ENCODE data around the gene ACTN4. TPM values are rescaled to one million over a fixed set of nuclear protein-coding genes. Genes with fewer than 3 reads are reported as not detected.

The ACTN4 gene
- total RNA-seq, 1 experiment from 2014 or later = 1,233 TPM

DNA sequence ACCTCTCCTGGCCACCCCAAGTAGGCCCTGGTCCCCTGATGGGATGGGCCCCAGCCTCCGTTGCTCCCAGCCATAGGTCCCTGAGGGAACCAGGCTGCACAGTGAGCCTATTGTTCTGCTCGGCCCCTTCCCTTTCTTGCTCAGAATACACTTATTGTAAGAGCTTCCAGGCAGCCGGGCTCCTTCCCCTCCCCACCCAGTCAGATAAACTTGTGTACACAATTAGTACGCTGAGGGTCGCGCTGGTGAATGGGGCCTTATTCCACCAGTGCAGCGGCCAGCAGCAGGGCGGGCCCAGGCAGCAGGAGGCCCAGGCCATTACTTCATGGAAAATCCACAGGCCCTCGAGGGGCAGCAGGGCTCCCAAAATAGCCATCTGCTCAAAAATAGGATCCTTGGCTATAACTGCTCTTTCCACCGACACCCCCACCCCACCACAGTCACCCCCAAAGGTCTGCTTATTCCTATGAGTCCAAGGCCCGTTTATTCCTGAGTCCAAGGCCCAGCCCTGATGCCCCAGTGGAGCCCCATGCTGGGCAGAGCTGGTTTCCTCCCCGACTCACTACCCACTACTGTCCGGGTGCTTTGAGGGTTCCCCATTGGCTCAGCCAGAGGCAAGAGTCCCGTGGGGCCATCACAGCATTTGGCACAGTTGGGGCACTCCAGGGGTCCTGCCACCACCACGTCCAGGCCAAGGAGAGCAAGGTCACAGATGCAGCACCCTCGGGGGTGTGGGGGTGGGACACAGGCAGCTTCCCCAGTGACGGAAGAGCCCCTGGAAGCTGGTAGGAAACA lies 74.7 kb downstream of the ACTN4 start:
- no TSS peak for BruUV-seq (replicated peaks)
- ChIA-PET CTCF (no interaction called here), POLR2A (ENCODE audit: unreplicated experiment) (no interaction called here)
- TF ChIP-seq EZH2 (IDR thresholded peaks at IDR 0.05; ENCODE audit: low read depth) = no peak
- TF ChIP-seq, protein P1, sequence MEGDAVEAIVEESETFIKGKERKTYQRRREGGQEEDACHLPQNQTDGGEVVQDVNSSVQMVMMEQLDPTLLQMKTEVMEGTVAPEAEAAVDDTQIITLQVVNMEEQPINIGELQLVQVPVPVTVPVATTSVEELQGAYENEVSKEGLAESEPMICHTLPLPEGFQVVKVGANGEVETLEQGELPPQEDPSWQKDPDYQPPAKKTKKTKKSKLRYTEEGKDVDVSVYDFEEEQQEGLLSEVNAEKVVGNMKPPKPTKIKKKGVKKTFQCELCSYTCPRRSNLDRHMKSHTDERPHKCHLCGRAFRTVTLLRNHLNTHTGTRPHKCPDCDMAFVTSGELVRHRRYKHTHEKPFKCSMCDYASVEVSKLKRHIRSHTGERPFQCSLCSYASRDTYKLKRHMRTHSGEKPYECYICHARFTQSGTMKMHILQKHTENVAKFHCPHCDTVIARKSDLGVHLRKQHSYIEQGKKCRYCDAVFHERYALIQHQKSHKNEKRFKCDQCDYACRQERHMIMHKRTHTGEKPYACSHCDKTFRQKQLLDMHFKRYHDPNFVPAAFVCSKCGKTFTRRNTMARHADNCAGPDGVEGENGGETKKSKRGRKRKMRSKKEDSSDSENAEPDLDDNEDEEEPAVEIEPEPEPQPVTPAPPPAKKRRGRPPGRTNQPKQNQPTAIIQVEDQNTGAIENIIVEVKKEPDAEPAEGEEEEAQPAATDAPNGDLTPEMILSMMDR (conservative IDR thresholded peaks at IDR 0.05) = no peak
- Histone ChIP-seq H3K27me3 (ENCODE audit: insufficient read depth, low read depth) (no peaks in the 10 kb centered on the region), H4K20me1 (ENCODE audit: insufficient read depth) (peaks cover 5% of the 10 kb centered on the region; the same call in 1 of the 2 replicates), H3K4me1 (replicated peaks; ENCODE audit: insufficient read depth) (peaks cover 11% of the 10 kb centered on the region), H3K4me2 (no peak overlapping the region), H2AFZ (no peak overlapping the region), H3F3A (ENCODE audit: insufficient read depth, low read depth) (peaks cover 68% of the 10 kb centered on the region), H3K27ac (no peak overlapping the region), H3K9me2 (ENCODE audit: insufficient read depth) (no peaks in the 10 kb centered on the region), H3K9me3 (ENCODE audit: insufficient read depth, low read depth) (no peaks in the 10 kb centered on the region), H3K4me3 (no peak overlapping the region), H3K79me2 (ENCODE audit: low read depth) (peaks cover 19% of the 10 kb centered on the region; the same call in 1 of the 2 replicates), H3K36me3 (ENCODE audit: low read depth) (peaks cover 59% of the 10 kb centered on the region)
- intact Hi-C loops (cut with micrococcal nuclease; ENCODE audit: unreplicated experiment) = no loop called here
- no peak for DNase-seq

DNA sequence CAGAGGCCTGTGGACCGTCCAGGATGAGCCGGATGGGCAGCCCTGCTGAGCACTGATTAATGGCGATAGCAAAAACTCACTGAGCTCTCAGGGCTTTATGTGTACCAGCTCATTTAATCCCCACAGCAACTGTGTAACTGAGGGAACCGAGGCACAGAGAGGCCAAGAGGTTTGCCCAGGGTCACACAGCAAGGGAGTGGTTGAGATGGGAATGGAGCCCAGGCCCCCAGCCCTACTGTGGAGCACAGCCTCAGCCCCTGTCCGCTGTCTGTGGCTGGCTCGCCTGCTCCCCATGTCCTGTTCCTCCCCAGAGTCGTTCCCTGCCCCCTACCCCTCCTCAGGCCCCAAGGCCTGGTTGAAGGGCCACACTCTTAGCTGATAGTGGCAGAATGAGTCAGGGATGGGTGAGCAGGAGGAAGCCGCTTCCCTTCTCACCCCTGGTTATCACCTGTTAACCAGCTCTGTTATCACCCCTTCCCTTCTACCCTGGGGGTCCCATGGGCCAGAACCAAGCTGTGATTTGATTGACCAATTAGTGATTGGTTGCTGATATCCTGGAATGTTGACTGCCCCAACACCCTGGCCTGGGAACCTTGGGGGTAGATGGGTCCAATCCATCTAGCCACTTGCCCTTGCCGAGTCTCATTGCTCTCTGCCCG lies 75.6 kb downstream of the ACTN4 start:
- Histone ChIP-seq H3K4me3 (no peak overlapping the region), H2AFZ (no peak overlapping the region), H4K20me1 (ENCODE audit: insufficient read depth) (peaks cover 5% of the 10 kb centered on the region; the same call in 1 of the 2 replicates), H3K4me2 (no peak overlapping the region), H3F3A (ENCODE audit: insufficient read depth, low read depth) (peaks cover 74% of the 10 kb centered on the region), H3K27me3 (ENCODE audit: insufficient read depth, low read depth) (no peaks in the 10 kb centered on the region), H3K27ac (no peak overlapping the region), H3K9me2 (ENCODE audit: insufficient read depth) (no peaks in the 10 kb centered on the region), H3K9me3 (ENCODE audit: insufficient read depth, low read depth) (no peaks in the 10 kb centered on the region), H3K36me3 (ENCODE audit: low read depth) (peaks cover 51% of the 10 kb centered on the region), H3K79me2 (ENCODE audit: low read depth) (peaks cover 19% of the 10 kb centered on the region; the same call in 1 of the 2 replicates), H3K4me1 (replicated peaks; ENCODE audit: insufficient read depth) (peaks cover 11% of the 10 kb centered on the region)
- POLR2A ChIA-PET (ENCODE audit: unreplicated experiment) = no interaction called here
- no TSS peak for BruUV-seq (replicated peaks)
- no peak for DNase-seq
- TF ChIP-seq EZH2 (IDR thresholded peaks at IDR 0.05; ENCODE audit: low read depth) = no peak
- TF ChIP-seq, protein P1 (conservative IDR thresholded peaks at IDR 0.05) = no peak
- intact Hi-C loops (cut with micrococcal nuclease; ENCODE audit: unreplicated experiment) = no loop called here
- CTCF ChIA-PET = interaction anchor here (0.8 kb wide), 1 partner anchor 9 kb away, joined by 10 read pairs; no protein-coding TSS in a partner anchor

DNA sequence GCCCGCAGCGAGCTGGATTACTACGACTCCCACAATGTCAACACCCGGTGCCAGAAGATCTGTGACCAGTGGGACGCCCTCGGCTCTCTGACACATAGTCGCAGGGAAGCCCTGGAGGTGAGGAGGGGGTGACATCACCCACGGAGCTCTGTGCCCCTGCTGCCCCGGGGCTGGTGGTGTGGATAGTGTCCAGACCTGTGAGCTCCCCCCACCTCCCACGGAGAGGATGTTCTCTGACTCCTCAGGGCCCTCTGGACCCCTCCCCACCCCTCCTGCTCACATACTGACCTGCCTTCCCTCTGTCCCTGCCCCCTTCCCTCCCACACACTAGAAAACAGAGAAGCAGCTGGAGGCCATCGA lies 76.1 kb downstream of the ACTN4 start:
- Histone ChIP-seq H3K4me3 (no peak overlapping the region), H3K4me2 (no peak overlapping the region), H3K4me1 (replicated peaks; ENCODE audit: insufficient read depth) (peaks cover 11% of the 10 kb centered on the region), H3K36me3 (ENCODE audit: low read depth) (peaks cover 45% of the 10 kb centered on the region), H3F3A (ENCODE audit: insufficient read depth, low read depth) (peaks cover 74% of the 10 kb centered on the region), H3K27me3 (ENCODE audit: insufficient read depth, low read depth) (no peaks in the 10 kb centered on the region), H3K9me2 (ENCODE audit: insufficient read depth) (no peaks in the 10 kb centered on the region), H3K27ac (no peak overlapping the region), H2AFZ (no peak overlapping the region), H3K9me3 (ENCODE audit: insufficient read depth, low read depth) (no peaks in the 10 kb centered on the region), H3K79me2 (ENCODE audit: low read depth) (peaks cover 17% of the 10 kb centered on the region; the same call in 1 of the 2 replicates), H4K20me1 (ENCODE audit: insufficient read depth) (peaks cover 5% of the 10 kb centered on the region; the same call in 1 of the 2 replicates)
- TF ChIP-seq, protein P1 (conservative IDR thresholded peaks at IDR 0.05) = no peak
- BruUV-seq (replicated peaks) = no TSS peak
- no peak for DNase-seq
- ChIA-PET CTCF (interaction anchor here (0.5 to 0.8 kb wide), 2 partner anchors 8 to 109 kb away, joined by 5 to 10 read pairs; no protein-coding TSS in a partner anchor), POLR2A (ENCODE audit: unreplicated experiment) (no interaction called here)
- intact Hi-C loops (cut with micrococcal nuclease; ENCODE audit: unreplicated experiment) = no loop called here

All from PC-9 (cell line).